Vagina (tissue), 2 donors: ENCODE measurements around the gene CPD. TPM values are rescaled to one million over a fixed set of nuclear protein-coding genes. Genes with fewer than 3 reads are reported as not detected.
"Not testable (repeated sequence)": the region's sequence is repeated elsewhere in the genome, so short reads cannot be mapped to it uniquely, and the experiment has no call there.

ENCODE experiments used
- DNase-seq, 2 donors: peaks; one replicate each; pipeline ENCODE4 v3.0.0-alpha.2; 2017; ENCODE audit errors: extremely low spot score in 2 of 2
- H3K27ac ChIP-seq: fragments of 200-600 bp; sonication (generic); one replicate; pipeline ENCODE4 v1.5.1; 2019
- H3K27me3 ChIP-seq: fragments of 200-600 bp; sonication (generic); one replicate; pipeline ENCODE4 v1.5.1; 2019
- H3K36me3 ChIP-seq, 2 donors: fragments of 200-600 bp; sonication (generic); one replicate each; pipeline ENCODE4 v1.5.1; 2017 to 2019
- H3K4me1 ChIP-seq: fragments of 200-600 bp; sonication (generic); one replicate; pipeline ENCODE4 v1.5.1; 2019
- H3K4me3 ChIP-seq, 2 donors: fragments of 200-600 bp; sonication (generic); 1 replicate in 1 of 2; 2 replicates in 1 of 2; pipeline ENCODE4 v1.5.1; 2016 to 2019
- H3K9me3 ChIP-seq: fragments of 200-600 bp; sonication (generic); one replicate; pipeline ENCODE4 v1.5.1; 2019
- POLR2A ChIP-seq, 2 donors: fragments of 450-650 bp; IDR thresholded peaks; one replicate each; pipeline ENCODE4 v1.6.1; 2017; ENCODE audit warnings: antibody characterized with exemption in 2 of 2, mild to moderate bottlenecking in 2 of 2, moderate library complexity in 2 of 2
- POLR2AphosphoS5 ChIP-seq, 2 donors: sonication (generic); formaldehyde crosslinking; IDR thresholded peaks; one replicate each; pipeline ENCODE4 v1.9.0; 2017; ENCODE audit warnings: antibody characterized with exemption in 2 of 2, mild to moderate bottlenecking in 2 of 2, low read depth in 1 of 2; ENCODE audit not compliant: insufficient read depth in 1 of 2
- intact Hi-C: fragments of 100-400 bp; cut with DNase I; formaldehyde crosslinking; loops from one replicate; pipeline ENCODE4 v1.15.1; 2023
- total RNA-seq: library from RNA; depleted of rRNA; stranded (reverse); fragments of >200 nt; gene quantifications from one replicate; pipeline ENCODE4 v1.2.3, GENCODE V29; 2016
- TF ChIP-seq, protein P1 (sequence below), 3 experiments: fragments of 450-650 bp in 2 of 3; fragments of 200-600 bp in 1 of 3; sonication (generic) in 1 of 3; IDR thresholded peaks; one replicate each; pipeline ENCODE4 v1.5.1; 2017 to 2019; ENCODE audit warnings: antibody characterized with exemption in 3 of 3, mild to moderate bottlenecking in 2 of 3, moderate library complexity in 2 of 3

CPD gene
- total RNA-seq, 1 donor from 2014 or later, result 56.5 TPM

DNA sequence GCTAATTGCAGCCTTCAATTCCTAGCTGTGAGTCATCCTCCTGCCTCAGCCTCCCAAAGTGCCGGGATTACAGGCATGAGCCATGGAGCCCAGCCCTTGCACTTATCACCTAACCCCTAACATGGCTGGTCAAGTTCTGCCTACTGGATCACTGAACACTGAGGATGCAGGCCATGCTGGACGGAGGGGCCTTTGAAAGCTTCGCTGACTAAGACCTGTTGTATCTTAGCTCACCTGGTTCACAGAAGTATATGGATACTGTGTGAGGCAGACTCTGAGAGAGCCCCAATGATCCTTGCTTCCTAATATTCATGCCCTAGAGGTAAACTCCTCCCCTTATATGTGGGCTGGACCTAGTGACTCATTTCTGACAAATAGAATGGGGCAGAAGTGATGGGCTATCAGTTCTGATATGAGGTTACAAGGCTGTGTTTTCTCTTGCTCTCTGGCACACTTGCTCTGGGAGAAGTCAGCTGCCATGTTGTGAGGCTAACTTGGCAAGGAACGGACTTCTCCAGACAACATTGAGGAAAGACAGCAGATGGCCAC lies 33.1 kb upstream of the CPD start:
- DNase-seq, result no peak
- H3K4me1 ChIP-seq, result peaks cover 23% of the 10 kb centered on the region
- intact Hi-C loops, result no loop called here
- TF ChIP-seq, protein P1, sequence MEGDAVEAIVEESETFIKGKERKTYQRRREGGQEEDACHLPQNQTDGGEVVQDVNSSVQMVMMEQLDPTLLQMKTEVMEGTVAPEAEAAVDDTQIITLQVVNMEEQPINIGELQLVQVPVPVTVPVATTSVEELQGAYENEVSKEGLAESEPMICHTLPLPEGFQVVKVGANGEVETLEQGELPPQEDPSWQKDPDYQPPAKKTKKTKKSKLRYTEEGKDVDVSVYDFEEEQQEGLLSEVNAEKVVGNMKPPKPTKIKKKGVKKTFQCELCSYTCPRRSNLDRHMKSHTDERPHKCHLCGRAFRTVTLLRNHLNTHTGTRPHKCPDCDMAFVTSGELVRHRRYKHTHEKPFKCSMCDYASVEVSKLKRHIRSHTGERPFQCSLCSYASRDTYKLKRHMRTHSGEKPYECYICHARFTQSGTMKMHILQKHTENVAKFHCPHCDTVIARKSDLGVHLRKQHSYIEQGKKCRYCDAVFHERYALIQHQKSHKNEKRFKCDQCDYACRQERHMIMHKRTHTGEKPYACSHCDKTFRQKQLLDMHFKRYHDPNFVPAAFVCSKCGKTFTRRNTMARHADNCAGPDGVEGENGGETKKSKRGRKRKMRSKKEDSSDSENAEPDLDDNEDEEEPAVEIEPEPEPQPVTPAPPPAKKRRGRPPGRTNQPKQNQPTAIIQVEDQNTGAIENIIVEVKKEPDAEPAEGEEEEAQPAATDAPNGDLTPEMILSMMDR (IDR thresholded peaks at IDR 0.05), result no peak
- TF ChIP-seq POLR2A (IDR thresholded peaks at IDR 0.05), result no peak
- TF ChIP-seq POLR2AphosphoS5 (IDR thresholded peaks at IDR 0.05; ENCODE audit: insufficient read depth in 1 of 2, low read depth in 1 of 2), result no peak
- H3K36me3 ChIP-seq, result no peaks in the 10 kb centered on the region
- no peak overlapping the region for H3K27ac ChIP-seq
- H3K9me3 ChIP-seq, result no peaks in the 10 kb centered on the region
- H3K27me3 ChIP-seq, result no peaks in the 10 kb centered on the region
- no peak overlapping the region for H3K4me3 ChIP-seq

DNA sequence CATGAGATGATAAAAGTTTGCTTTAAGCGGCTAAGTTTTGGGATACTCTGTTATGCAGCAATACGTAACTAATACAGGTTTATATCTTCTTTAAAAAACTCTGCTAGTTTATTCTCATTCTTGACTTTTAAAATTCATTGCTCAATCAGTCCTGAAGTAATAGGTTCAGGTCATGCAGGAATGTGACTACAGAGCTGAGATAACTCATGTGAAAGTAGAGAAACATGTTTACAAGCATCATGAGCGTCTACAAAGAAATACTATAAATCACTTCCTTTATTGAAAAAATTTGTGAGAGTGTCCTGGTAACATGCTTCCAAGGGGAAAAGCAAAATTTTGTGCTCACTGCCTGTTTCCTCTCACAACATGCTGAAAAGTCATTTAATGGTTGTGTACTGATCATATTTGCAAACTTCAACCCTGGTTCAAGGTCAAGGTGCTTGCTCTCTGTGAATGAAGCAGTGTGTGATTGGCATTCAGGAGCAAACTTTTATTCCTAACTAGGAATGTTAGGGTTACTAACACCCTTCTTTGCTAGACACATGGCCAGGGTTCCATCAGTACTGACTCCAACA lies 32.4 kb upstream of the CPD start:
- Histone ChIP-seq H3K9me3 (no peaks in the 10 kb centered on the region), H3K27ac (no peak overlapping the region), H3K27me3 (no peaks in the 10 kb centered on the region), H3K4me1 (peaks cover 20% of the 10 kb centered on the region), H3K36me3 (no peaks in the 10 kb centered on the region), H3K4me3 (no peak overlapping the region)
- intact Hi-C loops, result no loop called here
- no peak for TF ChIP-seq POLR2AphosphoS5 (IDR thresholded peaks at IDR 0.05; ENCODE audit: insufficient read depth in 1 of 2, low read depth in 1 of 2)
- TF ChIP-seq, protein P1 (IDR thresholded peaks at IDR 0.05), result no peak
- TF ChIP-seq POLR2A (IDR thresholded peaks at IDR 0.05), result no peak
- DNase-seq, result no peak

DNA sequence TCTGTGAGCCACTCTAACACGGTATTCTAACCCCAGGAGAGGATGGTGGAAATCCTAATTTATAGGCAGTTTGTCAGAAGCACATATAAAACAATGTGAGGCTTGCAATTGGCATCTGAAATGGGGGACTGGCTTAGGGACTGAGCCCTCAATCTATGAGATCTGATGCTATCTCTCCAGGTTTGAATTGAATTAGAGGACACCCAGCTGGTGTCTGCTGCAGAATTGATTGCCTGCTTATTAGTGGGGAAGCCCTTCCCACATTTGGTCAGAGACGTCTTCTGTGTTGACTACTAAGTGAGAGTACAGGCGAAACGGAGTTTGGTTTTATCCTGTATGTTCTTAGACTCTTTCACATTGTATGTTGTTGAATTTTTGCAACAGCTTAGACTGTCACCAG lies 31.2 kb upstream of the CPD start:
- H3K27ac ChIP-seq, result no peak overlapping the region
- TF ChIP-seq POLR2AphosphoS5 (IDR thresholded peaks at IDR 0.05; ENCODE audit: insufficient read depth in 1 of 2, low read depth in 1 of 2) (no peak), POLR2A (IDR thresholded peaks at IDR 0.05) (no peak)
- TF ChIP-seq, protein P1 (IDR thresholded peaks at IDR 0.05), result no peak
- no peak for DNase-seq
- no peaks in the 10 kb centered on the region for H3K9me3 ChIP-seq
- no peak overlapping the region for H3K4me3 ChIP-seq
- intact Hi-C loops, result no loop called here
- H3K4me1 ChIP-seq, result peaks cover 20% of the 10 kb centered on the region
- H3K27me3 ChIP-seq, result no peaks in the 10 kb centered on the region
- H3K36me3 ChIP-seq, result no peaks in the 10 kb centered on the region

DNA sequence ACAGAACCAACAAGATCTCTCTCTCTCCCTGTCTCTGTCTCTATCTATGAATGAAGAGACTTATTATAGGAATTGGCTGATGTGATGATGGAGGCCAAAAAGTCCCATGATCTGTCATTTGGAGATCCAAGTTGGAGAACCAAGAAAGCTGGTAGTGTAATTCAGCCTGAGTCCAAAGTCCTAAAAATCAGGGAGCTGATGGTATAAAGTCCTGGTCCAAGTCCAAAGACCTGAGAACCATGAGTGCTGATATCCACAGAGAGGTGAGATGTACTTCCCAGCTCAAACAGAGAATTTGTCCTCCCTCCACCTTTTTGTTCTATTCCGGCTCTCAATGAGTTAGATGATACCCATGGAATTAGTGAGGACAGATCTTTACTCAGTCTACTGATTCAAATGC lies 29.5 kb upstream of the CPD start:
- no peak overlapping the region for H3K27ac ChIP-seq
- no peaks in the 10 kb centered on the region for H3K27me3 ChIP-seq
- no peaks in the 10 kb centered on the region for H3K36me3 ChIP-seq
- intact Hi-C loops, result no loop called here
- no peaks in the 10 kb centered on the region for H3K9me3 ChIP-seq
- TF ChIP-seq, protein P1 (IDR thresholded peaks at IDR 0.05), result no peak
- TF ChIP-seq POLR2A (IDR thresholded peaks at IDR 0.05) (no peak), POLR2AphosphoS5 (IDR thresholded peaks at IDR 0.05; ENCODE audit: insufficient read depth in 1 of 2, low read depth in 1 of 2) (no peak)
- peaks cover 17% of the 10 kb centered on the region for H3K4me1 ChIP-seq
- H3K4me3 ChIP-seq, result no peak overlapping the region
- no peak for DNase-seq

DNA sequence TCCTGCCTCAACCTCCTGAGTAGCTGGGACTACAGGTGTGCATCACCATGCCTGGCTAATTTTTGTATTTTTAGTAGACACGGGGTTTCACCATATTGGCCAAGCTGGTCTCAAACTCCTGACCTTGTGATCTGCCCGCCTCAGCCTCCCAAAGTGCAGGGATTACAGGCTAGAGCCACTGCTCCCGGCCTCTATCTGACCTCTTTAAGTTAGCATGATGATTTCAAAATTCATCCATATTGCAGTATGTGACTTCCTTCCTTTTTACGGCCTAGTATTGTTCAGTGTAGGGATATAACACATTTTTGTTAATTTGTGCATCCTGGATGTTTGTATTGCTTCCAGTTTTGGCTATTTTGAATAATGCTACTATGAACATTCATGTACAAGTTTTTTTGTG lies 27.5 kb upstream of the CPD start:
- H3K27ac ChIP-seq, intact Hi-C loops, DNase-seq: not testable (repeated sequence)

More for the DNA sequence above, 27.5 kb upstream of the CPD start:
- H3K36me3 ChIP-seq, H3K9me3 ChIP-seq, H3K4me3 ChIP-seq, H3K27me3 ChIP-seq, H3K4me1 ChIP-seq: not testable (repeated sequence)
